Testis (tissue), 2 donors: ENCODE data around the gene ADAM15.

Source experiments
- POLR2A ChIP-seq: fragments of 450-650 bp; IDR thresholded peaks from one replicate; pipeline ENCODE4 v1.6.1; 2017; ENCODE audit warnings: antibody characterized with exemption, mild to moderate bottlenecking, moderate library complexity
- TF ChIP-seq, protein P1 (sequence below), 3 experiments: fragments of 450-650 bp in 2 of 3; fragments of 200-600 bp in 1 of 3; sonication (generic) in 1 of 3; IDR thresholded peaks; one replicate each; pipeline ENCODE4 v1.5.1; 2016 to 2019; ENCODE audit warnings: antibody characterized with exemption in 3 of 3, mild to moderate bottlenecking in 2 of 3, moderate library complexity in 1 of 3

DNA sequence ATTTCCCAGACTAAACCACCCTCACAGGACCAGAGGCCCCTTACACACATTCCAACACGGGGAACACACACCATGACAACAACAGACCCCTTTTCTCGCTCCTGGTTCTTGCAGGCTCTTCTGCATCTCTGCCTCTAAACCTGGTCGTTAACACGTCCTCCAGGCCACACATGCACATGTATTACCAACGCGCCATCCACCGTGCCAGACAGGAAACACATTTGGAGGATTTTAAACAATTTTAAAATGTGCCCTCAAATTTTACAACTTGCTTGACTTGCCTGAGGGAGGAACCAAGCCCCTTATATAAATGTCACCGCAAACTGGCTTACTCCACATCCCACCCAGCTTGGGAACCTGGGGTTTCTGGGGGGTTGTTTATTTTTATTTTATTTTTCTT is 59.7 kb downstream of the ADAM15 start:
- TF ChIP-seq, protein P1, sequence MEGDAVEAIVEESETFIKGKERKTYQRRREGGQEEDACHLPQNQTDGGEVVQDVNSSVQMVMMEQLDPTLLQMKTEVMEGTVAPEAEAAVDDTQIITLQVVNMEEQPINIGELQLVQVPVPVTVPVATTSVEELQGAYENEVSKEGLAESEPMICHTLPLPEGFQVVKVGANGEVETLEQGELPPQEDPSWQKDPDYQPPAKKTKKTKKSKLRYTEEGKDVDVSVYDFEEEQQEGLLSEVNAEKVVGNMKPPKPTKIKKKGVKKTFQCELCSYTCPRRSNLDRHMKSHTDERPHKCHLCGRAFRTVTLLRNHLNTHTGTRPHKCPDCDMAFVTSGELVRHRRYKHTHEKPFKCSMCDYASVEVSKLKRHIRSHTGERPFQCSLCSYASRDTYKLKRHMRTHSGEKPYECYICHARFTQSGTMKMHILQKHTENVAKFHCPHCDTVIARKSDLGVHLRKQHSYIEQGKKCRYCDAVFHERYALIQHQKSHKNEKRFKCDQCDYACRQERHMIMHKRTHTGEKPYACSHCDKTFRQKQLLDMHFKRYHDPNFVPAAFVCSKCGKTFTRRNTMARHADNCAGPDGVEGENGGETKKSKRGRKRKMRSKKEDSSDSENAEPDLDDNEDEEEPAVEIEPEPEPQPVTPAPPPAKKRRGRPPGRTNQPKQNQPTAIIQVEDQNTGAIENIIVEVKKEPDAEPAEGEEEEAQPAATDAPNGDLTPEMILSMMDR (IDR thresholded peaks at IDR 0.05) = no peak
- no peak for TF ChIP-seq POLR2A
